Lower lobe of right lung (tissue), 2 donors: ENCODE data around the gene ACTN1. TPM values are rescaled to one million over a fixed set of nuclear protein-coding genes. Genes with fewer than 3 reads are reported as not detected.

ENCODE experiments used
- ATAC-seq, 2 donors: fragments of 200-7000 bp; cut with Tn5 transposase; one replicate each; pipeline ENCODE4 v1.9.1; 2020 to 2022; ENCODE audit warnings: mild to moderate bottlenecking in 2 of 2, moderate library complexity in 2 of 2
- DNase-seq: peaks from one replicate; pipeline ENCODE4 v3.0.0-alpha.2; 2020
- H3K27ac ChIP-seq: fragments of 200-600 bp; one replicate; pipeline ENCODE4 v1.8.0; 2022
- H3K27me3 ChIP-seq: fragments of 200-600 bp; one replicate; pipeline ENCODE4 v1.8.0; 2022; ENCODE audit warnings: low read depth
- H3K36me3 ChIP-seq: fragments of 200-600 bp; one replicate; pipeline ENCODE4 v1.8.0; 2022; ENCODE audit warnings: mild to moderate bottlenecking
- H3K4me1 ChIP-seq: fragments of 200-600 bp; one replicate; pipeline ENCODE4 v1.8.0; 2022
- H3K4me3 ChIP-seq: fragments of 200-600 bp; one replicate; pipeline ENCODE4 v1.8.0; 2022; ENCODE audit warnings: mild to moderate bottlenecking
- H3K9me3 ChIP-seq: fragments of 200-600 bp; one replicate; pipeline ENCODE4 v1.8.0; 2022
- CTCF ChIP-seq: fragments of 200-600 bp; IDR thresholded peaks from one replicate; pipeline ENCODE4 v1.8.0; 2022; ENCODE audit warnings: antibody characterized with exemption, mild to moderate bottlenecking
- intact Hi-C: fragments of 100-400 bp; cut with DNase I; formaldehyde crosslinking; loops from one replicate; pipeline ENCODE4 v1.11.0; 2022
- total RNA-seq: library from RNA; stranded (reverse); fragmentation: NEBNext Ultra II Directional; extraction: Animal tissue kit (Norgen Biotek cat#: 25700); gene quantifications from one replicate; pipeline ENCODE4 v1.2.1, GENCODE V29; 2021
- donor health status: DM: no; HTN: yes; CAD: no; lungs with severe emphysema.

ACTN1 gene
- total RNA-seq, 1 donor from 2014 or later, result 124 TPM

GRCh38 chr14:68986225-68986624, 7.1 kb upstream of the ACTN1 start:
- Histone ChIP-seq H3K27ac (no peak overlapping the region), H3K4me1 (no peaks in the 10 kb centered on the region), H3K4me3 (no peak overlapping the region), H3K36me3 (no peaks in the 10 kb centered on the region), H3K27me3 (no peaks in the 10 kb centered on the region), H3K9me3 (no peaks in the 10 kb centered on the region)
- no peak for TF ChIP-seq CTCF
- intact Hi-C loops, result no loop called here
- ATAC-seq (no peak), DNase-seq (no peak)

- DNase-seq, result no peak
- no peaks in the 10 kb centered on the region for H3K27me3 ChIP-seq
- no peak for ATAC-seq
- intact Hi-C loops, result no loop called here
- no peak for TF ChIP-seq CTCF
- H3K4me1 ChIP-seq, result peaks cover 7% of the 10 kb centered on the region
- H3K4me3 ChIP-seq, result no peak overlapping the region
- H3K36me3 ChIP-seq, result no peaks in the 10 kb centered on the region
- H3K9me3 ChIP-seq, result no peaks in the 10 kb centered on the region
- no peak overlapping the region for H3K27ac ChIP-seq
These were observed 5.6 kb upstream of the ACTN1 start for GRCh38 chr14:68984686-68985085.

GRCh38 chr14:68983191-68983590, 4.1 kb upstream of the ACTN1 start:
- H3K27me3 ChIP-seq, result no peaks in the 10 kb centered on the region
- H3K9me3 ChIP-seq, result no peaks in the 10 kb centered on the region
- no peak overlapping the region for H3K27ac ChIP-seq
- H3K4me3 ChIP-seq, result no peak overlapping the region
- DNase-seq (no peak), ATAC-seq (no peak)
- peaks cover 7% of the 10 kb centered on the region for H3K4me1 ChIP-seq
- intact Hi-C loops, result no loop called here
- no peaks in the 10 kb centered on the region for H3K36me3 ChIP-seq
- TF ChIP-seq CTCF, result no peak

- H3K27me3 ChIP-seq, result no peaks in the 10 kb centered on the region
- H3K9me3 ChIP-seq, result no peaks in the 10 kb centered on the region
- H3K4me1 ChIP-seq, result peaks cover 9% of the 10 kb centered on the region
- no peak overlapping the region for H3K27ac ChIP-seq
- no peak for TF ChIP-seq CTCF
- DNase-seq (no peak), ATAC-seq (no peak)
- H3K36me3 ChIP-seq, result no peaks in the 10 kb centered on the region
- intact Hi-C loops, result no loop called here
- H3K4me3 ChIP-seq, result no peak overlapping the region
These were observed 3.5 kb upstream of the ACTN1 start for GRCh38 chr14:68982581-68982980.

GRCh38 chr14:68981539-68981976, 2.5 kb upstream of the ACTN1 start:
- ATAC-seq (no peak), DNase-seq (no peak)
- intact Hi-C loops, result no loop called here
- no peak overlapping the region for H3K4me3 ChIP-seq
- H3K4me1 ChIP-seq, result peaks cover 19% of the 10 kb centered on the region
- H3K9me3 ChIP-seq, result no peaks in the 10 kb centered on the region
- no peaks in the 10 kb centered on the region for H3K36me3 ChIP-seq
- TF ChIP-seq CTCF, result no peak
- no peak overlapping the region for H3K27ac ChIP-seq
- no peaks in the 10 kb centered on the region for H3K27me3 ChIP-seq

- Histone ChIP-seq H3K27ac (no peak overlapping the region), H3K4me3 (no peak overlapping the region), H3K36me3 (no peaks in the 10 kb centered on the region), H3K9me3 (no peaks in the 10 kb centered on the region), H3K27me3 (no peaks in the 10 kb centered on the region), H3K4me1 (peaks cover 23% of the 10 kb centered on the region)
- DNase-seq, result no peak
- intact Hi-C loops, result no loop called here
- ATAC-seq, result no peak
- no peak for TF ChIP-seq CTCF
These were observed 2.0 kb upstream of the ACTN1 start for GRCh38 chr14:68981139-68981538.
